Mesenchymal stem cell (in vitro differentiated cells and primary cell): ENCODE data around the gene FOXP1.
A peak's percentile ranks its signal among the peaks of the same experiment; 100 is the strongest.

Source experiments
- DNase-seq: peaks from one replicate; pipeline ENCODE4 v3.0.0-alpha.2; 2013
- H2AFZ ChIP-seq: one replicate; pipeline ENCODE4 v1.6.1; 2013; ENCODE audit warnings: low read depth, mild to moderate bottlenecking, control low read depth, inconsistent platforms, low read length, moderate library complexity
- H2AK5ac ChIP-seq: 2 replicates; pipeline ENCODE4 v1.6.1; 2013; ENCODE audit warnings: low read length, moderate library complexity, mild to moderate bottlenecking, inconsistent platforms; ENCODE audit not compliant: severe bottlenecking
- H2BK120ac ChIP-seq: one replicate; pipeline ENCODE4 v1.6.1; 2013; ENCODE audit warnings: low read depth, mild to moderate bottlenecking, inconsistent platforms, low read length, moderate library complexity
- H2BK12ac ChIP-seq, 2 experiments: one replicate each; pipeline ENCODE4 v1.6.1; 2013; ENCODE audit warnings: inconsistent platforms in 2 of 2, low read length in 2 of 2, mild to moderate bottlenecking in 2 of 2, moderate library complexity in 2 of 2, control low read depth in 1 of 2
- H2BK15ac ChIP-seq: one replicate; pipeline ENCODE4 v1.6.1; 2013; ENCODE audit warnings: mild to moderate bottlenecking, low read depth, inconsistent platforms; ENCODE audit not compliant: poor library complexity, severe bottlenecking
- H2BK5ac ChIP-seq: 2 replicates; pipeline ENCODE4 v1.6.1; 2013; ENCODE audit warnings: low read depth, mild to moderate bottlenecking, low read length, control low read depth, inconsistent platforms; ENCODE audit not compliant: poor library complexity, severe bottlenecking
- H3K14ac ChIP-seq, 2 experiments: one replicate each; pipeline ENCODE4 v1.6.1; 2013; ENCODE audit warnings: inconsistent platforms in 2 of 2, low read length in 2 of 2, control low read depth in 1 of 2, mild to moderate bottlenecking in 1 of 2, moderate library complexity in 1 of 2
- H3K18ac ChIP-seq, 2 experiments: one replicate each; pipeline ENCODE4 v1.6.1; 2013; ENCODE audit warnings: inconsistent platforms in 2 of 2, low read length in 2 of 2, control low read depth in 1 of 2, low read depth in 1 of 2, mild to moderate bottlenecking in 1 of 2
- H3K23ac ChIP-seq, 2 experiments: one replicate each; pipeline ENCODE4 v1.6.1; 2013; ENCODE audit warnings: inconsistent platforms in 2 of 2, low read length in 2 of 2, mild to moderate bottlenecking in 2 of 2, moderate library complexity in 2 of 2, control low read depth in 1 of 2
- H3K27ac ChIP-seq: 2 replicates; pipeline ENCODE4 v1.5.1; 2013; ENCODE audit warnings: mild to moderate bottlenecking, moderate library complexity, low read length, control low read depth, inconsistent platforms; ENCODE audit not compliant: poor library complexity, severe bottlenecking
- H3K27me3 ChIP-seq, 2 experiments: 2 replicates each; pipeline versions ENCODE4 v1.6.1 to v1.7.0; 2013; ENCODE audit warnings: low read length in 2 of 2, mild to moderate bottlenecking in 2 of 2, moderate library complexity in 2 of 2, control low read depth in 1 of 2, inconsistent platforms in 1 of 2; ENCODE audit not compliant: control insufficient read depth in 1 of 2, insufficient read depth in 1 of 2
- H3K36me3 ChIP-seq, 2 experiments: 2 replicates each; pipeline versions ENCODE4 v1.6.1 to v1.7.0; 2013; ENCODE audit warnings: low read length in 2 of 2, control low read depth in 1 of 2, inconsistent platforms in 1 of 2, low read depth in 1 of 2, mild to moderate bottlenecking in 1 of 2; ENCODE audit not compliant: insufficient read depth in 2 of 2, control insufficient read depth in 1 of 2
- H3K4ac ChIP-seq, 2 experiments: one replicate each; pipeline ENCODE4 v1.6.1; 2013; ENCODE audit warnings: inconsistent platforms in 2 of 2, low read length in 2 of 2, mild to moderate bottlenecking in 2 of 2, moderate library complexity in 2 of 2, control low read depth in 1 of 2, low read depth in 1 of 2
- H3K4me1 ChIP-seq: 2 replicates; pipeline ENCODE4 v1.6.1; 2013; ENCODE audit warnings: low read depth, low read length, control low read depth; ENCODE audit not compliant: control insufficient read depth, insufficient read depth
- H3K4me2 ChIP-seq: 2 replicates; pipeline ENCODE4 v1.6.1; 2013; ENCODE audit warnings: low read length, mild to moderate bottlenecking, inconsistent platforms; ENCODE audit not compliant: poor library complexity, severe bottlenecking
- H3K4me3 ChIP-seq, 2 experiments: 2 replicates each; pipeline versions ENCODE4 v1.5.1 to v1.7.0; 2013; ENCODE audit warnings: low read length in 2 of 2, mild to moderate bottlenecking in 2 of 2, control low read depth in 1 of 2, low read depth in 1 of 2; ENCODE audit not compliant: insufficient read depth in 1 of 2
- H3K79me1 ChIP-seq: replicated peaks from 2 replicates; pipeline ENCODE4 v1.6.1; 2013; ENCODE audit warnings: mild to moderate bottlenecking, control low read depth, low read length, inconsistent platforms; ENCODE audit not compliant: poor library complexity, severe bottlenecking
- H3K9ac ChIP-seq: 2 replicates; pipeline ENCODE4 v1.7.0; 2013; ENCODE audit warnings: mild to moderate bottlenecking, low read length, moderate library complexity
- H3K9me3 ChIP-seq: 2 replicates; pipeline ENCODE4 v1.7.0; 2013; ENCODE audit warnings: mild to moderate bottlenecking, low read length; ENCODE audit not compliant: control insufficient read depth
- H4K8ac ChIP-seq: one replicate; pipeline ENCODE4 v1.6.1; 2013; ENCODE audit warnings: inconsistent platforms, mild to moderate bottlenecking, low read length, moderate library complexity
- H4K91ac ChIP-seq: one replicate; pipeline ENCODE4 v1.6.1; 2013; ENCODE audit warnings: mild to moderate bottlenecking, low read length, inconsistent platforms
- WGBS: methylation state at CpG from one replicate; pipeline ENCODE4 v1.1.7; 2013; ENCODE audit warnings: mixed read lengths; 5-methylcytosine and 5-hydroxymethylcytosine counted together

FOXP1 gene

GRCh38 chr3:71416876-71417275 is 166.7 kb downstream of the FOXP1 start:
- Histone ChIP-seq H3K14ac (no peak overlapping the region), H2BK5ac (no peak overlapping the region), H4K8ac (no peak overlapping the region), H3K4ac (no peak overlapping the region), H2BK15ac (no peak overlapping the region), H3K27ac (no peak overlapping the region), H4K91ac (no peak overlapping the region), H2BK12ac (no peak overlapping the region), H3K4me1 (peaks cover 7% of the 10 kb centered on the region), H2BK120ac (no peak overlapping the region), H3K36me3 (no peaks in the 10 kb centered on the region), H2AK5ac (no peak overlapping the region), H3K18ac (no peak overlapping the region), H3K4me2 (no peak overlapping the region), H3K9me3 (no peaks in the 10 kb centered on the region), H3K4me3 (no peak overlapping the region), H3K79me1 (peaks cover 30% of the 10 kb centered on the region), H2AFZ (no peak overlapping the region), H3K9ac (no peak overlapping the region), H3K27me3 (no peaks in the 10 kb centered on the region), H3K23ac (no peak overlapping the region)
- DNase-seq = no peak
- WGBS = 73% methylated on average over 8 of the region's 8 CpGs

GRCh38 chr3:71415681-71416122 is 167.8 kb downstream of the FOXP1 start:
- H3K4ac ChIP-seq = no peak overlapping the region
- no peak overlapping the region for H2BK5ac ChIP-seq
- 83% methylated on average over 1 of the region's 2 CpGs for WGBS

GRCh38 chr3:71414189-71414927 is 169.2 kb downstream of the FOXP1 start:
- H3K27me3 ChIP-seq = no peaks in the 10 kb centered on the region
- H3K36me3 ChIP-seq = no peaks in the 10 kb centered on the region
- H3K4me2 ChIP-seq = no peak overlapping the region
- H3K4me1 ChIP-seq = peaks cover 6% of the 10 kb centered on the region
- no peak overlapping the region for H2AFZ ChIP-seq
- H3K4ac ChIP-seq = no peak overlapping the region
- H3K14ac ChIP-seq = no peak overlapping the region
- no peak for DNase-seq
- H4K8ac ChIP-seq = no peak overlapping the region
- H3K79me1 ChIP-seq = peaks cover 27% of the 10 kb centered on the region
- H3K4me3 ChIP-seq = no peak overlapping the region
- no peak overlapping the region for H3K23ac ChIP-seq
- no peak overlapping the region for H2AK5ac ChIP-seq
- 84% methylated on average over 13 of the region's 15 CpGs for WGBS
- H2BK5ac ChIP-seq = no peak overlapping the region
- no peak overlapping the region for H2BK15ac ChIP-seq
- H2BK12ac ChIP-seq = no peak overlapping the region
- no peak overlapping the region for H3K18ac ChIP-seq
- no peak overlapping the region for H3K27ac ChIP-seq
- no peak overlapping the region for H2BK120ac ChIP-seq
- no peak overlapping the region for H3K9ac ChIP-seq
- no peaks in the 10 kb centered on the region for H3K9me3 ChIP-seq
- no peak overlapping the region for H4K91ac ChIP-seq

More at GRCh38 chr3:71415681-71416122, 167.8 kb downstream of the FOXP1 start:
- Histone ChIP-seq H3K23ac (no peak overlapping the region), H3K27ac (no peak overlapping the region), H3K9ac (no peak overlapping the region), H4K8ac (no peak overlapping the region), H3K4me3 (no peak overlapping the region), H3K9me3 (no peaks in the 10 kb centered on the region), H3K79me1 (peaks cover 22% of the 10 kb centered on the region), H3K4me2 (no peak overlapping the region), H3K14ac (no peak overlapping the region), H2AFZ (no peak overlapping the region), H3K4me1 (peaks cover 6% of the 10 kb centered on the region), H2AK5ac (no peak overlapping the region), H3K27me3 (no peaks in the 10 kb centered on the region), H2BK15ac (no peak overlapping the region), H3K18ac (no peak overlapping the region), H3K36me3 (no peaks in the 10 kb centered on the region), H2BK12ac (no peak overlapping the region), H2BK120ac (no peak overlapping the region), H4K91ac (no peak overlapping the region)
- peak; percentile 7 for DNase-seq

- no peak overlapping the region for H3K9ac ChIP-seq
- H3K4ac ChIP-seq = no peak overlapping the region
- no CpG with 5 or more reads among the region's 3 CpGs for WGBS
- no peak overlapping the region for H2BK15ac ChIP-seq
- H2AK5ac ChIP-seq = no peak overlapping the region
- no peak overlapping the region for H2AFZ ChIP-seq
- H3K27ac ChIP-seq = no peak overlapping the region
- H4K8ac ChIP-seq = no peak overlapping the region
- no peaks in the 10 kb centered on the region for H3K9me3 ChIP-seq
- no peaks in the 10 kb centered on the region for H3K36me3 ChIP-seq
- H3K14ac ChIP-seq = no peak overlapping the region
- no peak overlapping the region for H3K4me3 ChIP-seq
- no peaks in the 10 kb centered on the region for H3K27me3 ChIP-seq
- H3K79me1 ChIP-seq = peaks cover 26% of the 10 kb centered on the region
- no peak overlapping the region for H3K4me2 ChIP-seq
- no peak overlapping the region for H2BK12ac ChIP-seq
- H3K4me1 ChIP-seq = peaks cover 6% of the 10 kb centered on the region
- H3K18ac ChIP-seq = no peak overlapping the region
- H2BK120ac ChIP-seq = no peak overlapping the region
- no peak overlapping the region for H3K23ac ChIP-seq
- no peak for DNase-seq
- H4K91ac ChIP-seq = no peak overlapping the region
- no peak overlapping the region for H2BK5ac ChIP-seq
These were observed 170.0 kb downstream of the FOXP1 start for GRCh38 chr3:71413572-71413971.
